Measurements from ENCODE around the gene SKP1.
"Not testable (repeated sequence)": the region's sequence is repeated elsewhere in the genome, so short reads cannot be mapped to it uniquely, and the experiment has no call there.

Gene SKP1

GRCh38 chr5:134153241-134153640, 23.5 kb downstream of the SKP1 start:
- no peaks in the 10 kb centered on the region for H3K9me2 ChIP-seq (replicated peaks; ENCODE audit: control insufficient read depth, low read length)
- H3K36me3 ChIP-seq (ENCODE audit: control insufficient read depth, low read length), result peaks cover 88% of the 10 kb centered on the region
- H3F3A ChIP-seq (ENCODE audit: control insufficient read depth, insufficient read depth), result peaks cover 2% of the 10 kb centered on the region; the same call in 1 of the 2 replicates

GRCh38 chr5:134152173-134152832, 24.4 kb downstream of the SKP1 start:
- Histone ChIP-seq H4K20me1 (ENCODE audit: control insufficient read depth, insufficient read depth, low read depth, low read length) (peaks cover 15% of the 10 kb centered on the region; the same call in 1 of the 2 replicates), H3K36me3 (ENCODE audit: control insufficient read depth, low read length) (peaks cover 82% of the 10 kb centered on the region)
- not testable (repeated sequence) for H3K4me3 ChIP-seq (ENCODE audit: low read length); H3K9me2 ChIP-seq (replicated peaks; ENCODE audit: control insufficient read depth, low read length); H3K9me3 ChIP-seq (ENCODE audit: control insufficient read depth, insufficient read depth, low read length); H3K27me3 ChIP-seq (ENCODE audit: control insufficient read depth, low read length); H3K79me2 ChIP-seq (ENCODE audit: control insufficient read depth, low read length); H3K4me2 ChIP-seq (ENCODE audit: low read length); H3F3A ChIP-seq (ENCODE audit: control insufficient read depth, insufficient read depth); H3K27ac ChIP-seq (ENCODE audit: low read depth, low read length); H3K4me1 ChIP-seq (ENCODE audit: control insufficient read depth, low read length)

More at GRCh38 chr5:134153241-134153640, 23.5 kb downstream of the SKP1 start:
- Histone ChIP-seq H3K4me3 (ENCODE audit: low read length) (no peak overlapping the region), H3K4me1 (ENCODE audit: control insufficient read depth, low read length) (no peaks in the 10 kb centered on the region), H3K27me3 (ENCODE audit: control insufficient read depth, low read length) (no peaks in the 10 kb centered on the region), H3K27ac (ENCODE audit: low read depth, low read length) (no peak overlapping the region), H3K9me3 (ENCODE audit: control insufficient read depth, insufficient read depth, low read length) (no peaks in the 10 kb centered on the region), H3K4me2 (ENCODE audit: low read length) (no peak overlapping the region), H4K20me1 (ENCODE audit: control insufficient read depth, insufficient read depth, low read depth, low read length) (peaks cover 14% of the 10 kb centered on the region; the same call in 1 of the 2 replicates), H3K79me2 (ENCODE audit: control insufficient read depth, low read length) (peaks cover 7% of the 10 kb centered on the region; the same call in 1 of the 2 replicates)
- no peak for TF ChIP-seq EZH2phosphoT487 (IDR thresholded peaks at IDR 0.05; ENCODE audit: borderline replicate concordance, low read length)
- no peak for TF ChIP-seq CTCF (IDR thresholded peaks at IDR 0.05; ENCODE audit: low read depth, low read length, poor library complexity, severe bottlenecking)

GRCh38 chr5:134151723-134152122, 25.0 kb downstream of the SKP1 start:
- H3K36me3 ChIP-seq (ENCODE audit: control insufficient read depth, low read length), result peaks cover 82% of the 10 kb centered on the region
- H4K20me1 ChIP-seq (ENCODE audit: control insufficient read depth, insufficient read depth, low read depth, low read length), result peaks cover 15% of the 10 kb centered on the region; the same call in 1 of the 2 replicates
- no peaks in the 10 kb centered on the region for H3K4me1 ChIP-seq (ENCODE audit: control insufficient read depth, low read length)
- H3K4me2 ChIP-seq (ENCODE audit: low read length), result no peak overlapping the region
- no peak overlapping the region for H3K4me3 ChIP-seq (ENCODE audit: low read length)
- no peaks in the 10 kb centered on the region for H3K27me3 ChIP-seq (ENCODE audit: control insufficient read depth, low read length)
- peaks cover 8% of the 10 kb centered on the region; the same call in 1 of the 2 replicates for H3K79me2 ChIP-seq (ENCODE audit: control insufficient read depth, low read length)
- no peak overlapping the region for H3K27ac ChIP-seq (ENCODE audit: low read depth, low read length)
- TF ChIP-seq EZH2phosphoT487 (IDR thresholded peaks at IDR 0.05; ENCODE audit: borderline replicate concordance, low read length), result no peak
- no peak for TF ChIP-seq CTCF (IDR thresholded peaks at IDR 0.05; ENCODE audit: low read depth, low read length, poor library complexity, severe bottlenecking)
- peaks cover 4% of the 10 kb centered on the region; the same call in 1 of the 2 replicates for H3F3A ChIP-seq (ENCODE audit: control insufficient read depth, insufficient read depth)
- no peaks in the 10 kb centered on the region for H3K9me2 ChIP-seq (replicated peaks; ENCODE audit: control insufficient read depth, low read length)
- H3K9me3 ChIP-seq (ENCODE audit: control insufficient read depth, insufficient read depth, low read length), result no peaks in the 10 kb centered on the region

GRCh38 chr5:134149571-134150303, 27.0 kb downstream of the SKP1 start:
- H3K4me3 ChIP-seq (ENCODE audit: low read length), result no peak overlapping the region
- no peaks in the 10 kb centered on the region for H3K9me2 ChIP-seq (replicated peaks; ENCODE audit: control insufficient read depth, low read length)
- H4K20me1 ChIP-seq (ENCODE audit: control insufficient read depth, insufficient read depth, low read depth, low read length), result peaks cover 14% of the 10 kb centered on the region; the same call in 1 of the 2 replicates
- no peaks in the 10 kb centered on the region for H3K9me3 ChIP-seq (ENCODE audit: control insufficient read depth, insufficient read depth, low read length)
- H3K27ac ChIP-seq (ENCODE audit: low read depth, low read length), result no peak overlapping the region
- H3K27me3 ChIP-seq (ENCODE audit: control insufficient read depth, low read length), result no peaks in the 10 kb centered on the region
- H3F3A ChIP-seq (ENCODE audit: control insufficient read depth, insufficient read depth), result peaks cover 4% of the 10 kb centered on the region; the same call in 1 of the 2 replicates
- no peak for TF ChIP-seq CTCF (IDR thresholded peaks at IDR 0.05; ENCODE audit: low read depth, low read length, poor library complexity, severe bottlenecking)
- TF ChIP-seq EZH2phosphoT487 (IDR thresholded peaks at IDR 0.05; ENCODE audit: borderline replicate concordance, low read length), result no peak
- peaks cover 81% of the 10 kb centered on the region for H3K36me3 ChIP-seq (ENCODE audit: control insufficient read depth, low read length)
- H3K4me1 ChIP-seq (ENCODE audit: control insufficient read depth, low read length), result no peaks in the 10 kb centered on the region
- H3K4me2 ChIP-seq (ENCODE audit: low read length), result no peak overlapping the region
- H3K79me2 ChIP-seq (ENCODE audit: control insufficient read depth, low read length), result peaks cover 15% of the 10 kb centered on the region

Measured in DOHH2 (cell line).